Natural killer cell (primary cell): Measurements from ENCODE around the gene COX19. TPM values are rescaled to one million over a fixed set of nuclear protein-coding genes. Genes with fewer than 3 reads are reported as not detected.
"Not testable (repeated sequence)": the region's sequence is repeated elsewhere in the genome, so short reads cannot be mapped to it uniquely, and the experiment has no call there.

Experiments
- ATAC-seq, 3 donors: fragments of 150-1000 bp in 2 of 3; fragments of 200-7000 bp in 1 of 3; cut with Tn5 transposase; 1 replicate in 1 of 3; 2 replicates in 2 of 3; pipeline ENCODE4 v1.10.0; 2021; ENCODE audit warnings: mild to moderate bottlenecking in 2 of 3, moderate library complexity in 2 of 3
- DNase-seq, 2 donors: peaks; one replicate each; pipeline versions ENCODE4 v3.0.0 to v3.0.0-alpha.2; 2013 to 2021; ENCODE audit warnings: mixed read lengths in 1 of 2
- H3K27ac ChIP-seq: one replicate; pipeline ENCODE4 v1.5.1; 2013; ENCODE audit warnings: mild to moderate bottlenecking, low read length
- H3K27me3 ChIP-seq: one replicate; pipeline ENCODE4 v1.6.1; 2013; ENCODE audit warnings: low read length; ENCODE audit not compliant: control insufficient read depth, insufficient read depth
- H3K36me3 ChIP-seq: one replicate; pipeline ENCODE4 v1.6.1; 2013; ENCODE audit warnings: low read length; ENCODE audit not compliant: control insufficient read depth, insufficient read depth
- H3K4me1 ChIP-seq: one replicate; pipeline ENCODE4 v1.6.1; 2013; ENCODE audit warnings: low read length; ENCODE audit not compliant: control insufficient read depth, insufficient read depth
- H3K4me3 ChIP-seq: one replicate; pipeline ENCODE4 v1.5.1; 2013; ENCODE audit warnings: low read length
- H3K9me3 ChIP-seq: one replicate; pipeline ENCODE4 v1.6.1; 2013; ENCODE audit warnings: low read length; ENCODE audit not compliant: control insufficient read depth, insufficient read depth
- H3K27ac Mint-ChIP-seq, 2 donors: one replicate each; pipeline ENCODE4 v1.8.0; 2022; ENCODE audit warnings: mild to moderate bottlenecking in 2 of 2, mixed read lengths in 2 of 2, moderate library complexity in 1 of 2
- H3K27me3 Mint-ChIP-seq, 2 donors: one replicate each; pipeline ENCODE4 v1.8.0; 2022; ENCODE audit warnings: low read depth in 2 of 2, mixed read lengths in 2 of 2
- H3K36me3 Mint-ChIP-seq: one replicate; pipeline ENCODE4 v1.8.0; 2022; ENCODE audit warnings: mixed read lengths
- H3K4me1 Mint-ChIP-seq, 2 donors: one replicate each; pipeline ENCODE4 v1.8.0; 2022; ENCODE audit warnings: mixed read lengths in 2 of 2
- H3K4me3 Mint-ChIP-seq: one replicate; pipeline ENCODE4 v1.8.0; 2022; ENCODE audit warnings: mild to moderate bottlenecking, moderate library complexity, mixed read lengths
- H3K9me3 Mint-ChIP-seq, 2 donors: one replicate each; pipeline ENCODE4 v1.8.0; 2022; ENCODE audit warnings: mixed read lengths in 2 of 2
- CTCF ChIP-seq: fragments of 200-600 bp; IDR thresholded peaks from one replicate; pipeline ENCODE4 v1.8.0; 2022; ENCODE audit warnings: antibody characterized with exemption
- WGBS: methylation state at CpG from one replicate; pipeline ENCODE4 v1.1.7; 2013; ENCODE audit warnings: missing lambda C conversion rate; ENCODE audit not compliant: insufficient coverage; 5-methylcytosine and 5-hydroxymethylcytosine counted together
- intact Hi-C: fragments of 100-400 bp; cut with micrococcal nuclease; formaldehyde crosslinking; loops from one replicate; pipeline ENCODE4 v1.14.2; 2022
- total RNA-seq, 4 donors: library from RNA; stranded (reverse); fragments of 120-200 nt in 1 of 4; gene quantifications; one replicate each; pipeline versions ENCODE4 v1.2.3 to v1.2.4, GENCODE V29; 2013 to 2022

Gene COX19
- total RNA-seq, 3 donors from 2014 or later (not counting 1 experiment from before 2014, with no cell fraction given) = 33.6 to 38.3 (median 33.6) TPM

DNA sequence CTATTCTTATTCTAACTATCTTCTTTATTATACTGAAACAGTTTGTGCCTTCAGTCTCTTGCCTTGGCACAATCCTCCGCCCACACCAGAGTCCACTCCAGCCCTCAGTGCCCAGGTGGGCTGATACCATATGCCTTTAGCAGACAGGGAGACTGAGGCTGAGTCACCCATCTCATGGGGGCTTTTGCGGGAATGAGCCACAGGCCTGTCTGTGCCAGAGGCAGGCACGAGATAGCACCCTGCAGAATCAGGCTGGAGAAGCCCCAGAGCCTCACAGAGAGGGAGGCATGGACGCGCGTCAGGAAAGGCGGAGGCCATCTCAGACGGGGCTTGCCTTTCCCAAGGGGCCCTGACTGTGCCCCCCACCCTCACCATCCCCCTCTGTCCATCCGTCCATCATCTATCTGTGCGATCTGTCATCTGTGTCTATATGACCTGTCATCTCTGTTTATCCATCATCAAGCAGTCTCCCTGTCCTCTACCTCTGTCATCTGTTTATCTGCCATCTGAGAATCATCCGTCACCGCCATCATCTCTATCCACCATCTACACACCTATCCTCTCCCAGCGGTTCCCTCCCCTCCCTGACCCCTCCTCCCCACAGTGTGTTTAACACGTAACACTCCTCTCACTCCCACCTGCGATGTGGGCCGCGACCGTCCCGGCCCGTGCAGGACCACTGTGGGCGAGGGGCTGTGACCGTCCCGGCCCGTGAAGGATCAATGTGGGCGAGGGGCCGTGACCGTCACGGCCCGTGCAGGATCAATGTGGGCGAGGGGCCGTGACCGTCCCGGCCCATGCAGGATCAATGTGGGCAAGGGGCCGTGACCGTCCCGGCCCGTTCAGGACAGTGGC is 13.6 kb downstream of the COX19 start:
- Histone ChIP-seq H3K36me3 (peaks cover 3% of the 10 kb centered on the region), H3K4me1 (peaks cover 49% of the 10 kb centered on the region), H3K27me3 (peaks cover 6% of the 10 kb centered on the region), H3K9me3 (no peaks in the 10 kb centered on the region), H3K4me3 (no peak overlapping the region), H3K27ac (no peak overlapping the region)
- no peak for TF ChIP-seq CTCF
- Mint-ChIP-seq H3K4me3 (no peak overlapping the region), H3K27ac (no peak overlapping the region), H3K9me3 (no peaks in the 10 kb centered on the region), H3K27me3 (peaks cover 0 to 6% of the 10 kb centered on the region in 2 donors), H3K4me1 (peaks cover 12 to 27% of the 10 kb centered on the region in 2 donors), H3K36me3 (no peaks in the 10 kb centered on the region)
- WGBS = 91% methylated on average over 37 of the region's 37 CpGs
- intact Hi-C loops = no loop called here
- ATAC-seq (no peak), DNase-seq (no peak)

- 74% methylated on average over 13 of the region's 13 CpGs for WGBS
- H3K27me3 Mint-ChIP-seq, intact Hi-C loops, H3K36me3 ChIP-seq, H3K4me3 ChIP-seq, H3K27ac Mint-ChIP-seq, H3K4me3 Mint-ChIP-seq, H3K36me3 Mint-ChIP-seq, H3K27ac ChIP-seq, H3K9me3 Mint-ChIP-seq, H3K27me3 ChIP-seq, H3K9me3 ChIP-seq, ATAC-seq, DNase-seq: not testable (repeated sequence)
- peaks cover 12 to 20% of the 10 kb centered on the region in 2 donors for H3K4me1 Mint-ChIP-seq
- peaks cover 49% of the 10 kb centered on the region for H3K4me1 ChIP-seq
These were observed 14.4 kb downstream of the COX19 start for GRCh38 chr7:960972-961371.

DNA sequence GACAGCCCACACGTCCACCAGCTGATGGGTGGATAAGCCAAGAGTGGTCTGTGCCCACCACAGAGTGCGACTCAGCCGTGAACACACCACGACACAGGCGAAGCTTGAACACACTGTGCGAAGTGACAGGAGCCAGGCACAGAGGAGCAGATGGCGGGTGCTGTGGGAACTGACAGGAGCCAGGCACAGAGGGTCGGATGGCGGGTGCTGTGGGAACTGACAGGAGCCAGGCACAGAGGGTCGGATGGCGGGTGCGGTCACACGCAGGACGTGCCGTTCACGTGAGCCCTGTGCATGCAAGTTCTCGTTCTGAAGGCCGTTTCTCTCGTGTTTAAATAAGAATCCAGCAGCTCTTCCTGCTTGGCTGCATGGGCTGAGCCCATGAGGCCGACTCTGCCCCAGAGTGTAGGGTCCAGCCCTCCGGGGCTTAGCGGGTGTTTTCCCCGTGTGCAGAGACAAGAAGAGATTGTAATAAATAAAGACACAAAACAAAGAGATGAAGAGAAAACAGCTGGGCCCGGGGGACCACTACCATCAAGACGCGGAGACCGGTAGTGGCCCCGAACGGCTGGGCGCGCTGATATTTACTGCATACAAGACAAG is 15.0 kb downstream of the COX19 start:
- H3K4me1 Mint-ChIP-seq = peaks cover 11 to 20% of the 10 kb centered on the region in 2 donors
- intact Hi-C loops = no loop called here
- no peaks in the 10 kb centered on the region for H3K9me3 Mint-ChIP-seq
- Histone ChIP-seq H3K27ac (no peak overlapping the region), H3K4me1 (peaks cover 46% of the 10 kb centered on the region), H3K36me3 (no peaks in the 10 kb centered on the region), H3K4me3 (no peak overlapping the region), H3K27me3 (peaks cover 6% of the 10 kb centered on the region), H3K9me3 (no peaks in the 10 kb centered on the region)
- no peak overlapping the region for H3K27ac Mint-ChIP-seq
- no peak for TF ChIP-seq CTCF
- no peak overlapping the region for H3K4me3 Mint-ChIP-seq
- WGBS = 90% methylated on average over 31 of the region's 31 CpGs
- H3K27me3 Mint-ChIP-seq = peaks cover 0 to 6% of the 10 kb centered on the region in 2 donors
- DNase-seq (no peak), ATAC-seq (no peak)
- no peaks in the 10 kb centered on the region for H3K36me3 Mint-ChIP-seq

GRCh38 chr7:959740-960139 is 15.6 kb downstream of the COX19 start:
- H3K27me3 Mint-ChIP-seq, ATAC-seq, H3K4me3 Mint-ChIP-seq, H3K36me3 ChIP-seq, H3K27ac Mint-ChIP-seq, H3K9me3 ChIP-seq, H3K27ac ChIP-seq, H3K4me3 ChIP-seq, H3K9me3 Mint-ChIP-seq, H3K27me3 ChIP-seq, DNase-seq, intact Hi-C loops, H3K36me3 Mint-ChIP-seq: not testable (repeated sequence)
- 95% methylated on average over 10 of the region's 10 CpGs for WGBS
- peaks cover 4 to 14% of the 10 kb centered on the region in 2 donors for H3K4me1 Mint-ChIP-seq
- peaks cover 46% of the 10 kb centered on the region for H3K4me1 ChIP-seq
